AG09319 (cell line): ENCODE results near the gene PLEKHG1.

Experiments
- DNase-seq: peaks from one replicate; pipeline ENCODE4 v3.0.0-alpha.2; 2010; ENCODE audit warnings: low read depth; ENCODE audit errors: extremely low read depth
- TF ChIP-seq, protein P1 (sequence below): IDR thresholded peaks from 2 replicates; pipeline ENCODE4 v1.5.1; 2011; ENCODE audit warnings: low read depth, mild to moderate bottlenecking, inconsistent platforms, low read length, moderate library complexity

PLEKHG1 gene

GRCh38 chr6:150598858-150599198 is 857 bp upstream of the PLEKHG1 start:
- TF ChIP-seq, protein P1, sequence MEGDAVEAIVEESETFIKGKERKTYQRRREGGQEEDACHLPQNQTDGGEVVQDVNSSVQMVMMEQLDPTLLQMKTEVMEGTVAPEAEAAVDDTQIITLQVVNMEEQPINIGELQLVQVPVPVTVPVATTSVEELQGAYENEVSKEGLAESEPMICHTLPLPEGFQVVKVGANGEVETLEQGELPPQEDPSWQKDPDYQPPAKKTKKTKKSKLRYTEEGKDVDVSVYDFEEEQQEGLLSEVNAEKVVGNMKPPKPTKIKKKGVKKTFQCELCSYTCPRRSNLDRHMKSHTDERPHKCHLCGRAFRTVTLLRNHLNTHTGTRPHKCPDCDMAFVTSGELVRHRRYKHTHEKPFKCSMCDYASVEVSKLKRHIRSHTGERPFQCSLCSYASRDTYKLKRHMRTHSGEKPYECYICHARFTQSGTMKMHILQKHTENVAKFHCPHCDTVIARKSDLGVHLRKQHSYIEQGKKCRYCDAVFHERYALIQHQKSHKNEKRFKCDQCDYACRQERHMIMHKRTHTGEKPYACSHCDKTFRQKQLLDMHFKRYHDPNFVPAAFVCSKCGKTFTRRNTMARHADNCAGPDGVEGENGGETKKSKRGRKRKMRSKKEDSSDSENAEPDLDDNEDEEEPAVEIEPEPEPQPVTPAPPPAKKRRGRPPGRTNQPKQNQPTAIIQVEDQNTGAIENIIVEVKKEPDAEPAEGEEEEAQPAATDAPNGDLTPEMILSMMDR = no peak
- DNase-seq = no peak

DNA sequence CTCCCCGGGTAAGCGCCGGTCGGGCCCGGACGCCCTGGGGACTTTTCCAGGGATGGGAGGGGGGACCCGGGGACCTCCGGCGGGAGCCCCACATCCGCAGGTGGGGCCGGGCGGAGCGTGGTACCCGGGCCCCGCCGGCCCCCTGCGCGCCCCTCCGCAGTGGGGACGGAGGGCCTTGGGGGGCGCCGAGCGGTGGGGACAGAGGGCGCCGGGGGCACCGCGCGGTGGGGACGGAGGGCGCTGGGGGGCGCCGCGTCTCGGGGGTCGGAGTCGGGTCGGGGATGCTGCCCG is 270 bp downstream of the PLEKHG1 start:
- no peak for DNase-seq
- TF ChIP-seq, protein P1 = no peak

DNA sequence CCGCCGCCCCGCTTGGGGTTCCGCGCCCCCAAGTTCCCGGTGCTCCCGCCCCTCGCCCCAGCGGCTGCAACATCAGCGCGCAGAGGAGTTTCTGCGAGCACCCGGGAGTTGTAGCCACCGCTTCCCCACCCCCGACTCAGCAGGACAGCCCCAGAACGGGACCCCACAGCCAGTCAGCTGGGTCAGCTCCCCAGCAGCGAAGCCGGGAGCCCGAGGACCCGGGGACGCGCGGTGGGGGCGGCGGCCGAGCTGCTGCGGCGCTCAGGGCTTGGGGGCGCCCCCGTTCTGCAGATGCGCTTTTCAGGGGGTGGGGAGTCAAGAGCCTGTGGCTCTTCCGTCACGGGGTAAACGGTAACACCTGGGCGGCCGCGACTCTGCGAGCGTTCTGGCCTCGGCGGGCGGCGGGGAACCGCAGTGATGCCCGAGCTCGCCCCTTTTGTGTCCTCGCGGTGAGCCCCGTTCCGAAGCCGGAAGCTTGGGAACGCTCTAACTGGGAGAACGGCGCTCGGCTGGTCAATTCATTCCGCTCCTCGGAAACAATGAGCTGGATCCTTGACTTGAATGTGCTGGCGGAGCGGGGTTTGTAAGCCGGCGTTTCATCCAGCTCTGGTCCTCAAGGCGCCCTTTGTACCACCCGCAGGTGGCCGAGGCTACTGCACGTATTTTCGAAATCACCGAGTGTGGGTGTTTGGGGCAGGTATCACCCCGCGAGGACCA is 774 bp downstream of the PLEKHG1 start:
- DNase-seq = peak; percentile 8
- TF ChIP-seq, protein P1 = peak; percentile 29

DNA sequence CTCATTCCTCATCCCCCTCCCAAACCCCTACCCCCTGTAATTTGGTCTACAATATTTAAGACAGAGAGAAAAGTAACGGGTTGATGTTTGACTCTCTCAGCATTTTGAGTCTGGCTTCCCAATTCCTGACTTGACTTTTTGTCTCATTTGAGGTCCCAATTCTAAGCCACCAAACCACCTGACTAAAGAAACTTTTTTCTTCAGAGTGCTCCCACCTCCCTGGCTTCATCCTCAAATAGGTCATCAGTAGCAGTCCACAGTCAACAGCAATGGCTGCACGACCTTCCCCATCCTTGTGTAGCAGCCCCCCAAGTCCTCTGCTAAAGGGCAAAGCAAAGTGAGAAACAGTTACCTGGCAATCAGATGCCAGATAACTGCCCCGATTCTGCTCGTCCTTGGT is 1.8 kb downstream of the PLEKHG1 start:
- DNase-seq = no peak
- TF ChIP-seq, protein P1 = no peak

GRCh38 chr6:150603176-150603575 is 3.5 kb downstream of the PLEKHG1 start:
- DNase-seq = no peak
- TF ChIP-seq, protein P1 = no peak

DNA sequence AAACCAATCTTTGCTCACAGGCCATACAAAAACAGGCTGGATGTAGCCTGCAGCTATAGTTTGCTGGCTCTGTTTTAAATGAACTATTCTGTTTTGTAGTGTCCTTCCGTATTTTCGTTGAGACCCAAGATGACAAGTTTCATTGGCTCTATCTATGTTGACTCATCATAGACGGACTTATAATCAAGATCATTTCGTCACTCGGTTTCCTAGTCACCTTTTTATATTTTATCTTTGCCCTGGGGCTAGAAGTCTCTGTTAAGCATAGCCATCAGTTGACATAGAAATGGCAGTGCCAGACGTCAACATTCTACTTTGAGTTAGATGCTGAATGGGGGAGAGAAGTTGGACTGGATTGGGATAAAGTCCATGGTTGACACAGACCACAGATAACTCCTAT is 4.8 kb downstream of the PLEKHG1 start:
- DNase-seq = no peak
- TF ChIP-seq, protein P1 = no peak

- TF ChIP-seq, protein P1 = no peak
- no peak for DNase-seq
These were observed 5.6 kb downstream of the PLEKHG1 start for GRCh38 chr6:150605333-150605732.
